Type B pancreatic cell (in vitro differentiated cells): Measurements from ENCODE around the gene ITPKA. TPM values are rescaled to one million over a fixed set of nuclear protein-coding genes. Genes with fewer than 3 reads are reported as not detected.

Source experiments
- DNase-seq: peaks from one replicate; pipeline ENCODE4 v3.0.0; 2021; ENCODE audit warnings: mixed read lengths; ENCODE audit not compliant: unreplicated experiment; ENCODE audit errors: extremely low spot score
- H3K27ac Mint-ChIP-seq: 2 replicates; pipeline ENCODE4 v1.8.0; 2021; ENCODE audit warnings: mild to moderate bottlenecking, mixed read lengths
- H3K27me3 Mint-ChIP-seq: 2 replicates; pipeline ENCODE4 v1.8.0; 2021; ENCODE audit warnings: mixed read lengths
- H3K36me3 Mint-ChIP-seq: 2 replicates; pipeline ENCODE4 v1.8.0; 2021; ENCODE audit warnings: mixed read lengths
- H3K4me1 Mint-ChIP-seq: one replicate; pipeline ENCODE4 v1.8.0; 2021; ENCODE audit warnings: mixed read lengths; ENCODE audit not compliant: unreplicated experiment
- H3K4me3 Mint-ChIP-seq: 2 replicates; pipeline ENCODE4 v1.8.0; 2021; ENCODE audit warnings: mild to moderate bottlenecking, mixed read lengths
- H3K9me3 Mint-ChIP-seq: 2 replicates; pipeline ENCODE4 v1.8.0; 2021; ENCODE audit warnings: mixed read lengths
- CTCF ChIP-seq: fragments of 200-600 bp; sonication (generic); conservative IDR thresholded peaks from 2 replicates; pipeline ENCODE4 v1.5.0; 2021; ENCODE audit warnings: antibody characterized with exemption, mild to moderate bottlenecking
- total RNA-seq: library from RNA; stranded (reverse); gene quantifications from 2 replicates; pipeline ENCODE4 v1.2.1, GENCODE V29; 2021; ENCODE audit warnings: low replicate concordance

The ITPKA gene
- total RNA-seq, 1 donor from 2014 or later, result 1.9 TPM

GRCh38 chr15:41480396-41481140 lies 13.1 kb upstream of the ITPKA start:
- H3K4me1 Mint-ChIP-seq, result no peaks in the 10 kb centered on the region
- no peak for TF ChIP-seq CTCF
- no peaks in the 10 kb centered on the region for H3K9me3 Mint-ChIP-seq
- H3K36me3 Mint-ChIP-seq, result peaks cover 41% of the 10 kb centered on the region
- H3K27me3 Mint-ChIP-seq, result no peaks in the 10 kb centered on the region
- peak overlapping the region; percentile 23 for H3K27ac Mint-ChIP-seq
- DNase-seq, result no peak
- H3K4me3 Mint-ChIP-seq, result no peak overlapping the region

- Mint-ChIP-seq H3K27ac (no peak overlapping the region), H3K36me3 (peaks cover 35% of the 10 kb centered on the region)
- TF ChIP-seq CTCF, result no peak
These were observed 11.4 kb upstream of the ITPKA start for GRCh38 chr15:41482110-41482877.

GRCh38 chr15:41483115-41483514 lies 10.6 kb upstream of the ITPKA start:
- H3K4me3 Mint-ChIP-seq, result no peak overlapping the region
- peaks cover 31% of the 10 kb centered on the region for H3K36me3 Mint-ChIP-seq
- no peaks in the 10 kb centered on the region for H3K27me3 Mint-ChIP-seq
- TF ChIP-seq CTCF, result no peak
- no peaks in the 10 kb centered on the region for H3K9me3 Mint-ChIP-seq
- DNase-seq, result no peak
- H3K4me1 Mint-ChIP-seq, result no peaks in the 10 kb centered on the region
- no peak overlapping the region for H3K27ac Mint-ChIP-seq

More at GRCh38 chr15:41482110-41482877, 11.4 kb upstream of the ITPKA start:
- no peak for DNase-seq
- H3K4me1 Mint-ChIP-seq, result no peaks in the 10 kb centered on the region
- H3K4me3 Mint-ChIP-seq, result no peak overlapping the region
- H3K9me3 Mint-ChIP-seq, result no peaks in the 10 kb centered on the region
- no peaks in the 10 kb centered on the region for H3K27me3 Mint-ChIP-seq

GRCh38 chr15:41483519-41483918 lies 10.2 kb upstream of the ITPKA start:
- Mint-ChIP-seq H3K36me3 (peaks cover 31% of the 10 kb centered on the region), H3K4me1 (no peaks in the 10 kb centered on the region), H3K4me3 (no peak overlapping the region), H3K9me3 (no peaks in the 10 kb centered on the region), H3K27ac (no peak overlapping the region), H3K27me3 (no peaks in the 10 kb centered on the region)
- no peak for DNase-seq
- no peak for TF ChIP-seq CTCF

GRCh38 chr15:41484937-41485625 lies 8.6 kb upstream of the ITPKA start:
- Mint-ChIP-seq H3K4me3 (no peak overlapping the region), H3K27me3 (no peaks in the 10 kb centered on the region), H3K36me3 (peaks cover 26% of the 10 kb centered on the region), H3K4me1 (no peaks in the 10 kb centered on the region), H3K9me3 (no peaks in the 10 kb centered on the region), H3K27ac (no peak overlapping the region)
- no peak for DNase-seq
- TF ChIP-seq CTCF, result no peak
